Measurements from ENCODE around the gene SNRPB.

Gene SNRPB

DNA sequence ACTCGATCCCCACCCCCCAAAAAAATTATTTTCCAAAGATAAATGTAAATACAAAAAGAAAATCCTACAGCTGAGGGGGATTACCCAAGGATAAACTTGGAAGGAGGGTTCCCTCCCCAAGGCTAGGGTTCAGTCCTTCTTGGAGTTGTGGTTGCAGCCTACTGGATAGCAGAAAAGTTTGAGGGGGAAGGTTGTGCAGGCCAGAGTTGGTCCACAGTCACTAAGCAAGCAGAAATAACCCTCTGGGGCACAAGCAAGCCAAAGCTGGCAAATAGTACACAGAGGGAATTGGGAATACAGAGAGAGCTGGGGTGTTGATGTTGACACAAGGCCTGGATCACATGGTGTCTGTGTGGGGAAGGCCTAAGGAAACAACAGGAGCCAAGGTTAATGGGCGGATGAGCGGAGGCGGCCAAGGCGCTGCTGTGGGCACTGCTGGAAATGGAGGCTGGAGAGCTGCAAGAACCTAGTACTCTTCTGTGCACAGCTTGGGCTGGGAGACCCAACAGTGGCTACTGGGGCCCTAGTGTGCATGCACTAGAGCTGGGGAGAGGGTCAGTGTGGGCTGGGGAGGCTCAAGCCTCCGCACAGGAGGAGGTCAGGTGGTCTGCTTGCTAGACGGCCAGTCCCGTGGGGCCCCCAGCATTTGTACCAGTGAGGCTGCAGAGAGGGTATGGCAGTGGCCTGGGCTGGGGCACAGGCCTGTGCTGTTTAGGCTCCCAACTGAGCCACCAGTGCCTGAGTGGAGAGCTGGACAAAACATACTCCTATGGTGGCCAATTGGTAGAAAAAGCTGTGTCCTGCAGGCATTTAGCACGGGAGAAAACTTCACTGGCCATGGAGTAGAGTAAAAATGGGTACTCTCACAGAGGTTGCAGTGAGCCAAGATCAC lies 5.5 kb upstream of the SNRPB start:
- no peak for DNase-seq (ENCODE audit: low read depth in 2 of 2)

DNA sequence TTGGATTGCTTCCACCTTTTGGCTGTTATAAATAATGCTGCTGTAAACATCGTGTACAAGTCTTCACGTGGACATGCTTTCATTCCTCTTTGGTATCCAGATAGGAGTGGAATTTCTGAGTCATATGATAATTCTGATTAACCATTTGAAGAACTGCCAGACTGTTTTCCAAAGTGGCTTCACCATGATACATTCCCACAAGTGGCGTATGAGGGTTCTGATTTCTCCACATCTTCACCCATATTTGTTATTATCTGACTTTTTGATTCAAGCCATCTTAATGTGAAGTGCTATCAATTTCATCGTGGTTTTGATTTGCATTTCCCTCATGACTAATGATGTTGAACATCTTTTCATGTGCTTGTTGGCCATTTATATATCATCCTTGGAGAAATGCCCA lies 2.9 kb upstream of the SNRPB start:
- DNase-seq (ENCODE audit: low read depth in 2 of 2): no peak

DNA sequence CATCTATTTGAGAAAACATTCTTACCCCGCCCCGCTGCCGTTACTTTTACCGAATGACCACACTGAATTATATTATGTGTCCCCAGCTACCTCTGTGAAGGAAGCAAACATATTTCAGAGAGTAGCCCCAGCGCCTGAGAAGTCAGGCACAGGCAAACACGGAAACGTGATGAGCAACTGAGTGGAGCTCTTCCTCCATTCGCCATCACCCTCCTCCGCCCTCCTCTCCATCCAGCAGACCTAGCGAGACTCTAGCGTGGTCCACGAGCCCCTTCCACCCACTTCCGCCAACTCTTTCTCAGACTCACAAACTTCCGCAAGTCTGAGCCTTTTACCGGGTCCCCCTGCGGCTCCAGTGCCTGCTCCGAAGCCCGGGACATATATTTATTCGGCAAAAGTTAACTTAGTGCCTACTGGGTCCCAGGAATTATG lies 582 bp downstream of the SNRPB start:
- peak; percentile 27 for DNase-seq (ENCODE audit: low read depth in 2 of 2)

DNA sequence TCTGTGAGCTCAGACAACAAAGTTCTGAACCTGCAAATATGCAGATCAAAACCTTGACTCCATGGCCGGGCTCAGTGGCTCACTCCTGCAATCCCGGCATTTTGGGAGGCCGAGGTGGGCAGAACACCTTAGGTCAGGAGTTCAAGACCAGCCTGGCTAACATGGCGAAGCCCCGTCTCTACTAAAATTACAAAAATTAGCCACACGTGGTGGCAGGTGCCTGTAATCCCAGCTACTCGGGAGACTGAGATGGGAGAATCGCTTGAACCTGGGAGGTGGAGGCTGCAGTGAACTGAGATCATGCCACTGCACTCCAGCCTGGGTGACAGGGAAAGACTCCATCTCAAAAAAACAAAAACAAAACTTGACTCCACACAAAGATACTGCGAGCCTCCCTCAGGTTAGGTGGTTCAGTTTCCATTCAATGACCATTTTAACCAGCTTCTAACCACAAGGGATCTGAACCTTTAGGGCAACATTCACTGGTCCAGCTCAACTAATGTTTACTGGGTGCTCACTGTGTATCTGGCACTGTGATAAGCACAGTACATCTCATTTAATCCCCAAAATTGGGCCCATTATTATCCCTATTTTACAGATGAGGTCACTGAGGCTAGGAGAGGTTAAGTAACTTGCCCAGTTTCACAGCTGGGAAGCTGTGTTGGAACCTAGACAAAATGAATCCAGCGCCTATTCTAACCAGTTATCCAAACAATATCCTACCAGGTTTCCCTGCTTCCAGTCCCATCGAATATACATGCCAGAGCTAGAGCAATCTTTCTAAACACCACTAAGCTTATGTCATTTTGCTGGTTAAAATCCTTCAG lies 1.8 kb downstream of the SNRPB start:
- no peak for DNase-seq (ENCODE audit: low read depth in 2 of 2)

GRCh38 chr20:2467412-2467811 lies 3.2 kb downstream of the SNRPB start:
- DNase-seq (ENCODE audit: low read depth in 2 of 2): no peak

DNA sequence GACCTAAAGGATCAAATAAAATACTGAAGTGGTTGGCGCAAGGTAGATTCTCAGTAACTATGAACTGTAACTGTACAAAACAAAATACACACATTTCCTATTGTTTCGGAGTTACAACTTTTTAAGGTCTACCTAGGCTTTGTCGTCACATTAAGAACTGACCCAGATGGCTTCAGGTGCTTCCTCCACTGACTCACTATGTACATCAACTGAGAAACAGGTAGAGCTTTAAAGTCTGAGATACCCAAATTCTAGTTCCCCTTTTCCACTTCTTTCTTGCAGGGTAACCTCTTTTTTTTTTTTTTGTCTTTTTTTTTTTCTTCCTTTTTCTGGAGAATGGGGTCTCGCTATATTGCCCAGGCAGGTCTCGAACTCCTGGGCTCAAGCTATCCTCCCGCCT lies 5.5 kb downstream of the SNRPB start:
- DNase-seq (ENCODE audit: low read depth in 2 of 2): no peak

DNA sequence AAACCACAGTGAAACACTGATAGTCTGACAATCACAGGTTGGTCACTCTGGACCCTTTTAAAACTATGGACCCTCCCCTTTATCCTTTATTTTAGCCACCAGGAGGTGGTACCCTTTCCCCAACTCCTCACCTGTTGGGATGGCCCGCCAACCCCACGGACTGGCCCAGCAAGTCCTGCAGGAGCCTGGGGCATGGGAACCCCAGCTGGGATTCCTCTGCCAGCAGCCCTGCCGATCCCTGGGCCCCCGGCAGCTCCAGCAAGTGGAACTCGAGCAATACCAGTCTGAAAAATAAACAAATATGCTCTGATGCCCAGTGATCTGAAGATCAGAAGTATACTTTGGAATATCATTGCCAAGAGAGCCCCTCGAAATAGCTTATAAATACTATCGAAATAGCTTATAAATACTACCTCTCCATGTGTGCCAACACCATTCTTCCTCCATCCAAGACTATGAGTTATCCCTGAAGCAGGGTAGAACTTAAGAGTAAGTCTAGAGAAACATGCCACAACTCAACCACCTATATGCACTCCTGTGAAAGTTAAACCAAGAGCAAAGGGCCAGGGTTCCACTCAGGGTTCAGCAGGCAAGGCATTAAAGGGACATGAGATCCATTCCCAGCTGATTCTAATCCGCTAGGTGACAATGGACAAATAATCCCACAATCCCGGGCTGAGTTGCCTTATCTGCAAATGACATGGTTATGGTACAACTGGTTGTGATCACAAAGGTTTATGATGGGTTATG lies 6.8 kb downstream of the SNRPB start:
- DNase-seq (ENCODE audit: low read depth in 2 of 2): no peak

DNA sequence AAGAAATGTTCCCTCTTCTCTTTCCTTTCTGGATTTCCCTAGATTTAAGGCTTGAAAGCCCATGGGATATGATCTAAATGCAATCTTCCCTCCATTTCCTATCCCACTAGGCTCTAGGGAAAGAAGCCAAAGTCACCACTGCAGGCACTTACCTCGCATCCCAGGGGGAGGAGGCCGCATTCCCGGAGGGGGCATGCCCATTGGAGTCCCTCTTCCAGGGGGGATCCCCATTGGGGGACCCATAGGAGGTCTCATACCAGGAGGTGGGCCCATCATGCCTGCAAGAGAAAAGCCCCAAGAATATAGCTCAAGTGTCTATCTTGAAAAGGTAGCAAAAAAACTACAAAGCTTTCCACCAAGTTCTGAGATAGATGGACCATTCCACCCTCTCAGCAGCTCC lies 8.1 kb downstream of the SNRPB start:
- no peak for DNase-seq (ENCODE audit: low read depth in 2 of 2)

DNA sequence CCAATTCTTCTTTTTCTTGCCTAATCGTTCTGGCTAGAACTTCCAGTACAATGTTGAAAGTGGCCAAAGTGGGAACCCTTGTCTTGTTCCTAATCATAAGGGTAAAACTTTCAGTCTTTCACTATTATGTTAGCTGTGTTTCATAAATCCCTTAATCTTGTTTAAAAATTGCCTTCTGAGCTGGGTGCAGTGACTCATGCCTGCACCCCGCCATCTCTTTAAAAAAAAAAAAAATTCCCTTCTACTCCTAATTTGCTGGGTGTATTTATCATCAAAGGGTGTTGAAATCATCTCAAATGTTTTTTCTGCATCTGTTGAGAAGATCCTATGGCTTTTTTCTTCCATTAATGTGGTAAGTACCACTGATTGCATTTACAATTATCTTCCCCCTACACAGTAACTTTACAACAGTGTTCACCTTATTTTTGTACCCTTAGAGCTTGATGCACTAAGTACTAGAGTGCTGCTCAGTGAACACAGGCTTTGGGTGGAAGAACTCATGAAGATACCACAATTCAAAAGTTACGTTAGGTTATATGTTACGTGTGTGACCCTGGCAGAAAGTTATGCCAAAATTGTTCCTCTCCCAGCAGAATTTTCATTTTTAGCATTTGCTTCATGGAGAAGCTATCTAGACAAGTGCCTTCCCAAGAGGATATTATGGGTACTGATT lies 9.7 kb downstream of the SNRPB start:
- DNase-seq (ENCODE audit: low read depth in 2 of 2): no peak

DNA sequence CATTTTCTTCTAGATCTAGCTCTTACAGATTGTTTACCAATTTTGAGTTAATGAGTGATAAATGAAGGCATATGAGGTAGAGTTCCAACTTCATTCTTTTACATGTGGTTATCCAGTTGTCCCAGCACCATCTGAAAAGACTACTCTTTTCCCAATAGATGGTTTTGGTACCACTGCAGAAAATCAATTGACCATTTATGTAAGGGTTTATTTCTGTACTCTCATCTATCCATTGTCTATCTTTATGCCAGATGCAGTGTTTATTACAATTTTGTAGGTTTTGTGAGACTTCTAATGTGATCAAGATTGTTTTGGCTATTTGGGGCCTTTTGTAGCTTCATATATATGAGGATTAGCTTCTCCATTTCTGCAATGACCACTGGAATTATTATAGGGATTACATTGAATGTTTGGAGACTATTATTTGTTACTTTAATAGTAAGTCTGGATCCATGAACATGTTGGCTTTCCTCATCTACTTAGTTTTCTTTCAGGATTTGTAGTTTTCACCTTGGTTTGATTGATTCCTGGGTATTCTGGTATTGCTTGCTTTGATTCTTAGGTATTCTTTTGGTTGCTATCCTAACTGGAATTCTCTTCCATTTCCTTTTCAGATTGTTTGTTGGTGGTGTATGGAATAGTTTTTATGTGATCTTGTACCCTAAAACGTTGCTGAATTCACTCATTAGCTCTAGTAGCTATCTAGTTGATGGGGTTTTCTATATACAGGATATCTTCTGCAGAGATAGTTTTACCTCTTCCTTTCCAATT lies 10.4 kb downstream of the SNRPB start:
- no peak for DNase-seq (ENCODE audit: low read depth in 2 of 2)

DNA sequence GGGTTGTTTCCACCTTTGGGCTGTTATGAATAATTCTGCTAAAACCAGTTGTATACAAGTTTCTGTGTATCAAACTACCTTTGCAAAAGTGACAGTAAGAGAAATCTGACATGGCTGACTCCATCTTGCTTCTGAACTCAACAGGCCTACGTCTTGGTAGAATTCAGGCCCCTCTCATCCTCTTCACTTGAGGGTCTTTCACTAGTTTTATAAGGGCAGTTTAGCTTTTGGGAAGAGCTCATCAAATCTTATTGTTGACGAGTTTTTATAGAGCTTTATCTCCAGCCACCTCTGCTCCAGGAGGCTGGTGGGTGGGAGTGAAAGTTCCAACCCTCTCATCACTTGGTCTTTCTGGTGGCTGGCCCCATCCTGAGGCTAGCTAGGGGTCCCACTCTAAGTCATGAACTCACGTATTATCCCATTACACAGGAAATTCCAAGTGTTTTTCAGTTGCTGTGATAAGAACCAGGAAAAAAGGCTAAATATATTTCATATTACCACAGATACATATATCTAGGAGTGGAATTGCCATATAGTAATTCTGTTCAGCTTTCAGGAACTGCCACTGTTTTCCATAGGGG lies 11.6 kb downstream of the SNRPB start:
- DNase-seq (ENCODE audit: low read depth in 2 of 2): no peak

- no peak for DNase-seq (ENCODE audit: low read depth in 2 of 2)
These were observed 14.7 kb downstream of the SNRPB start for GRCh38 chr20:2455771-2456497.

GRCh38 chr20:2453792-2454191 lies 16.8 kb downstream of the SNRPB start:
- no peak for DNase-seq (ENCODE audit: low read depth in 2 of 2)

- peak in 1 of 2 donors; percentile 23 for DNase-seq (ENCODE audit: low read depth in 2 of 2)
These were observed 18.5 kb downstream of the SNRPB start for GRCh38 chr20:2451939-2452732.

- no peak for DNase-seq (ENCODE audit: low read depth in 2 of 2)
These were observed 19.2 kb downstream of the SNRPB start for GRCh38 chr20:2451422-2451821.

DNA sequence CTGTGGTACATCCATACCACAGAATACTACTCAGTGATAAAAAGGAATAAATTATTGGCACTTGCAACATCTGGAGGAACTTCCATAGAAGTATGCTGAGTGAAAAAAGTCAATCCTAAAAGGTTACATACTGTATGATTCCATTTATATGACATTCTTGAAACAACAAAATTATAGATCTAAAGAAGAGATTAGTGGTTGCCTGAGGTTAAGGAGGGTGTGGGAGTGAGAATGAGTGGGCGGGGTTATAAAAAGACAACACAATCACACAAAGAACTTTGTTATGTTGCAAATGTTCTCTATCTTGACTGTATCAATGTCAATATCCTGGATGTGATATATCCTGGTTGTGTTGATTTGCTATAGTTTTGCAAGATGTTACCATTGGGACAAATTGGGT lies 21.2 kb downstream of the SNRPB start:
- DNase-seq (ENCODE audit: low read depth in 2 of 2): no peak

DNA sequence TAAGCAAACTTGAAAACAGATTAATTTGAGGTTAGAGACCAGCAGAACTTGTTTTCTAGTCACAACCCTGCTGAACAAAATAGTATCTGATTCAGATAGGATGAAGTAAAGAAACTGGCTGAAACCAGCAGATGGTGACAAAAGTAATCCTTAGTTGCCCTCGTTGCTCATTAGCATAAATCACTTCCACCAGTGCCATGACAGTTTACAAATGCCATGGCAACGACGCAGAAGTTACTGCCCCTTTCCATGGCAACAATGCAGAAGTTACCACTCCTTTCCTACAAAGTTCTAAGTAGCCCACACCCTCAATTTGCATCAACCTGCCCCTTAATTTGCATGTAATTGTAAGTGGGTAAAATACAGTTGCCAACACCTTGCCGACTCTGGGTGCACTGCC lies 23.7 kb downstream of the SNRPB start:
- no peak for DNase-seq (ENCODE audit: low read depth in 2 of 2)

DNA sequence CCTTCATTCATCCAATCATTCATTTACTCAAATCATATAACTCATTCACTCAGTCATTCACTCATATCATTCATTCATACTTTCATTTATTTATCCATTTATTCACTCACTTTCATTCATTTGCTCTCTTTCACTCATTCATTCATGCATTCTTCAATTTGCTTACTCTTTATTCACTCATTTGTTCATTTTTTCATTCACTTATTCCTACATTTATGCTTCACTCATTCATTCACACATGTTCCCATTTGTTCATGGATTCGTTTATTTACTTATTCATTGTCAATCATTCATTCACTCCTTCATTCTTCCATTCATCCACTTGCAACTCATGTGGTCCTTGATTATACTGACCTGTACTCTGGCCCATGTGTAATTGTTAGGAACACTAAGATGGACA lies 39.4 kb downstream of the SNRPB start:
- DNase-seq (ENCODE audit: low read depth in 2 of 2): no peak

GRCh38 chr20:2430538-2430937 lies 40.1 kb downstream of the SNRPB start:
- no peak for DNase-seq (ENCODE audit: low read depth in 2 of 2)

All from stimulated activated CD8-positive, alpha-beta memory T cell treated with anti-CD3 and anti-CD28 coated beads, Interleukin-7, amount 100 ng/mL, for 1 hour (primary cell).